Esophagus muscularis mucosa (tissue), 4 donors: Measurements from ENCODE around the gene JMJD1C. TPM values are rescaled to one million over a fixed set of nuclear protein-coding genes. Genes with fewer than 3 reads are reported as not detected.

Experiments
- DNase-seq: peaks from one replicate; pipeline ENCODE4 v3.0.0-alpha.2; 2017; ENCODE audit errors: extremely low spot score
- H3K27ac ChIP-seq, 4 donors: fragments of 200-600 bp; sonication (generic); replicated peaks in 1 of 4; 1 replicate in 3 of 4; 2 replicates in 1 of 4; pipeline ENCODE4 v1.5.1; 2016 to 2019; ENCODE audit warnings: mild to moderate bottlenecking in 1 of 4
- H3K27me3 ChIP-seq, 4 donors: fragments of 200-600 bp; sonication (generic); one replicate each; pipeline versions ENCODE4 v1.5.1 to v1.6.0; 2016 to 2019
- H3K36me3 ChIP-seq, 4 donors: fragments of 200-600 bp; sonication (generic); one replicate each; pipeline ENCODE4 v1.5.1; 2016 to 2019
- H3K4me1 ChIP-seq, 4 donors: fragments of 200-600 bp; sonication (generic); one replicate each; pipeline ENCODE4 v1.5.1; 2016 to 2019
- H3K4me3 ChIP-seq, 4 donors: fragments of 200-600 bp; sonication (generic); 1 replicate in 2 of 4; 2 replicates in 2 of 4; pipeline ENCODE4 v1.5.1; 2016 to 2019; ENCODE audit warnings: mild to moderate bottlenecking in 4 of 4, moderate library complexity in 1 of 4
- H3K9me3 ChIP-seq, 4 donors: fragments of 200-600 bp; sonication (generic); 1 replicate in 3 of 4; 2 replicates in 1 of 4; pipeline ENCODE4 v1.5.1; 2016 to 2019
- EP300 ChIP-seq: sonication (generic); formaldehyde crosslinking; IDR thresholded peaks from one replicate; pipeline ENCODE4 v1.6.1; 2017; ENCODE audit warnings: antibody characterized with exemption
- POLR2A ChIP-seq: fragments of 450-650 bp; IDR thresholded peaks from one replicate; pipeline ENCODE4 v1.6.1; 2017; ENCODE audit warnings: antibody characterized with exemption, moderate library complexity, mild to moderate bottlenecking, low read depth
- POLR2AphosphoS5 ChIP-seq, 2 donors: sonication (generic); formaldehyde crosslinking; IDR thresholded peaks; one replicate each; pipeline ENCODE4 v1.6.1; 2017; ENCODE audit warnings: antibody characterized with exemption in 2 of 2
- WGBS: methylation state at CpG from one replicate; pipeline ENCODE4 v1.1.5; 2018; 5-methylcytosine and 5-hydroxymethylcytosine counted together
- intact Hi-C: fragments of 100-400 bp; cut with DNase I; formaldehyde crosslinking; loops from one replicate; pipeline ENCODE4 v1.15.1; 2023
- total RNA-seq, 4 donors: library from RNA; depleted of rRNA; stranded (reverse); fragments of >200 nt; gene quantifications; one replicate each; pipeline versions ENCODE4 v1.1.0 to v1.2.1, GENCODE V29; 2016
- TF ChIP-seq, protein P1 (sequence below), 3 experiments: fragments of 200-600 bp in 2 of 3; fragments of 450-650 bp in 1 of 3; sonication (generic) in 2 of 3; IDR thresholded peaks; one replicate each; pipeline ENCODE4 v1.5.1; 2017 to 2019; ENCODE audit warnings: antibody characterized with exemption in 3 of 3, mild to moderate bottlenecking in 2 of 3, moderate library complexity in 1 of 3

JMJD1C gene
- total RNA-seq, 4 donors from 2014 or later: 60.3 to 89.7 (median 79.8) TPM

DNA sequence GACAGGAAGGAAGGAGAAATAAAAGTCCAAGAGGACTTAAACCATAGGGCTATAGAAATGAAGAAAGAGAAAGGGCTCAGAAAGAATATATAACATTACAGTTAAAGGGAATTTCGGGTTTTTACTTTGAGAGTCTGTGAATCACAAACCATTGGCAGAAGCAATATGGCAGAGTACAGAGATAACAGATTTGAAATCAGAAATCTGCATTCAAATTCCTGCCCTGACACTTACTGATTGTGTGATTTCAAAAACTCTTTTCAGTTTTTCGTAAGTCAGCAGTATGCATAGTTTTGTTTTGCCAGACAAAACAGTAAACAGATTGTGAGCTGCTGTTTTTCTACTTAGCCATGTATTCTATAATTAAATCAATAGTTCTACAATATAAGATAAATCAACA lies 8.2 kb downstream of the JMJD1C start:
- H3K27ac ChIP-seq: no peak overlapping the region

DNA sequence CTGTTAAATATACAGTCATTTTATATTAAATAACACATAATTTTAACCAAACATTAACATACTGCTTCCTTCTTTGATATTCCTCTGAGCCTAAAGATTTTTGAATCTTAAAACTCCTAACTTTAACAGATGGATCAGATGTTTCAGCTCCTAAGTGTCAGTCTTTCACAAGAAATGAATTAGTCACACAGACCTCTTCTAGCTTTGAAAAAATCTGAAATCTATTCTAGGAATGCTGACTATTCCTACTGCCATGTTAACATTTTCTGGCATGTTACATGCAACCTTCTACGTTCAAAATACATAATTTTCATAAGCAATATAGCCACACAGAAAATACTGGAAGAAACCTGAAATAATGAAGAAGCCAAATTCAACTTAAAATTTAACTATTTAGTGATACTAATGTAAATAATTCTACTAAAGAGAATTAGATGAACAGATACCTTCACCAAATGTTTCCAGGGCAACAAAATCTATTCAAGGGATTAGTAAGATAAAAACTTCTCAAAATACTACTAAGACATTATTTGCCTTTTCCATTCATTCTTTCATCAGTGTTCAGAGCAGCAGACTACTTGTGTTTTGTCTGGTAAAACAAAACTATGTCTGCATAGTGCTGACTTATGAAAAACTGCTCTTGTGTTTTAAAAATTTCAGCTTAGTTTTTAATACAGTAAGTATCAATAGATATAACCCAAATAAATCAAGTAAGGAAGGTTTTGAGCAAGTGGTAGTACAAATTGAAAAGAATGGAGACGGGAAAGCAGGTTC lies 9.2 kb downstream of the JMJD1C start:
- DNase-seq: no peak
- Histone ChIP-seq H3K4me3 (no peak overlapping the region), H3K27me3 (no peaks in the 10 kb centered on the region), H3K36me3 (no peaks in the 10 kb centered on the region), H3K27ac (no peak overlapping the region), H3K4me1 (peaks cover 14 to 22% (median 16%) of the 10 kb centered on the region in 4 donors), H3K9me3 (no peaks in the 10 kb centered on the region)
- 62% methylated on average over 2 of the region's 2 CpGs for WGBS
- TF ChIP-seq POLR2A (no peak), EP300 (no peak), POLR2AphosphoS5 (IDR thresholded peaks at IDR 0.05) (no peak)
- TF ChIP-seq, protein P1, sequence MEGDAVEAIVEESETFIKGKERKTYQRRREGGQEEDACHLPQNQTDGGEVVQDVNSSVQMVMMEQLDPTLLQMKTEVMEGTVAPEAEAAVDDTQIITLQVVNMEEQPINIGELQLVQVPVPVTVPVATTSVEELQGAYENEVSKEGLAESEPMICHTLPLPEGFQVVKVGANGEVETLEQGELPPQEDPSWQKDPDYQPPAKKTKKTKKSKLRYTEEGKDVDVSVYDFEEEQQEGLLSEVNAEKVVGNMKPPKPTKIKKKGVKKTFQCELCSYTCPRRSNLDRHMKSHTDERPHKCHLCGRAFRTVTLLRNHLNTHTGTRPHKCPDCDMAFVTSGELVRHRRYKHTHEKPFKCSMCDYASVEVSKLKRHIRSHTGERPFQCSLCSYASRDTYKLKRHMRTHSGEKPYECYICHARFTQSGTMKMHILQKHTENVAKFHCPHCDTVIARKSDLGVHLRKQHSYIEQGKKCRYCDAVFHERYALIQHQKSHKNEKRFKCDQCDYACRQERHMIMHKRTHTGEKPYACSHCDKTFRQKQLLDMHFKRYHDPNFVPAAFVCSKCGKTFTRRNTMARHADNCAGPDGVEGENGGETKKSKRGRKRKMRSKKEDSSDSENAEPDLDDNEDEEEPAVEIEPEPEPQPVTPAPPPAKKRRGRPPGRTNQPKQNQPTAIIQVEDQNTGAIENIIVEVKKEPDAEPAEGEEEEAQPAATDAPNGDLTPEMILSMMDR (IDR thresholded peaks at IDR 0.05): no peak
- intact Hi-C loops: no loop called here

More for the DNA sequence above, 8.2 kb downstream of the JMJD1C start:
- Histone ChIP-seq H3K4me1 (peaks cover 14 to 22% (median 16%) of the 10 kb centered on the region in 4 donors), H3K4me3 (no peak overlapping the region), H3K9me3 (no peaks in the 10 kb centered on the region), H3K27me3 (no peaks in the 10 kb centered on the region), H3K36me3 (no peaks in the 10 kb centered on the region)
- intact Hi-C loops: no loop called here
- DNase-seq: no peak
- no peak for TF ChIP-seq EP300
- TF ChIP-seq, protein P1 (IDR thresholded peaks at IDR 0.05): no peak
- no peak for TF ChIP-seq POLR2AphosphoS5 (IDR thresholded peaks at IDR 0.05)
- TF ChIP-seq POLR2A: no peak
- 96% methylated on average over 2 of the region's 2 CpGs for WGBS

DNA sequence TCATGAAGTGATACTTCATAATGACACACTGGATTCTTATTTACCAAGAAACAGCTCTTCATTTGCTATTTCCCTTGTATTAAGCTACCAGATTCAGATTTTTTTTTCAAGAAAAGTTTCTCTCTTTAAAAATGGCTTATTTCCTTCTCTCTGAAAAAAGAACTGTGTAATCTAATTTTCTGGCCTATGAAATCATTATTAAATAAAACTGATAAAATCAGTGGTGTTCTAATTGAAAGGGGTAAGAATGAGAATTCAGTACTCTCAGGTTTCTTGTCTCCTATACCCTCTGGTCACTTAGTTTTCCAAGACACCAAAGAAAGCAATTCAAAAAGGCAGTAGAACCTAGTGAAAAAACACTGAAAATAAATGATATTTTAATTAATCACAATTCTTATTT lies 10.3 kb downstream of the JMJD1C start:
- TF ChIP-seq POLR2A (no peak), POLR2AphosphoS5 (IDR thresholded peaks at IDR 0.05) (no peak), EP300 (no peak)
- TF ChIP-seq, protein P1 (IDR thresholded peaks at IDR 0.05): no peak
- intact Hi-C loops: no loop called here
- H3K9me3 ChIP-seq: no peaks in the 10 kb centered on the region

GRCh38 chr10:63454631-63455030 lies 11.1 kb downstream of the JMJD1C start:
- no peak overlapping the region for H3K4me3 ChIP-seq
- H3K9me3 ChIP-seq: no peaks in the 10 kb centered on the region
- no peaks in the 10 kb centered on the region for H3K27me3 ChIP-seq
- WGBS: 48% methylated on average over 2 of the region's 2 CpGs
- no peaks in the 10 kb centered on the region for H3K36me3 ChIP-seq
- DNase-seq: no peak
- H3K4me1 ChIP-seq: peaks cover 14 to 22% (median 16%) of the 10 kb centered on the region in 4 donors
- H3K27ac ChIP-seq: no peak overlapping the region
- intact Hi-C loops: no loop called here
- TF ChIP-seq POLR2A (no peak), POLR2AphosphoS5 (IDR thresholded peaks at IDR 0.05) (no peak), EP300 (no peak)
- TF ChIP-seq, protein P1 (IDR thresholded peaks at IDR 0.05): no peak

More for the DNA sequence above, 10.3 kb downstream of the JMJD1C start:
- no peak for DNase-seq
- no peaks in the 10 kb centered on the region for H3K27me3 ChIP-seq
- no peak overlapping the region for H3K4me3 ChIP-seq
- H3K4me1 ChIP-seq: peaks cover 14 to 22% (median 16%) of the 10 kb centered on the region in 4 donors
- no peaks in the 10 kb centered on the region for H3K36me3 ChIP-seq
- H3K27ac ChIP-seq: no peak overlapping the region
